Right atrium auricular region (tissue), 2 donors: ENCODE data around the gene NR2F1. TPM values are rescaled to one million over a fixed set of nuclear protein-coding genes. Genes with fewer than 3 reads are reported as not detected.
"Not testable (repeated sequence)": the region's sequence is repeated elsewhere in the genome, so short reads cannot be mapped to it uniquely, and the experiment has no call there.

ENCODE experiments used
- DNase-seq: peaks from one replicate; pipeline ENCODE4 v3.0.0-alpha.2; 2019; ENCODE audit warnings: low spot score
- H3K27ac ChIP-seq, 2 donors: fragments of 200-600 bp; sonication (generic); 1 replicate in 1 of 2; 2 replicates in 1 of 2; pipeline ENCODE4 v1.5.1; 2016 to 2019
- H3K27me3 ChIP-seq, 2 donors: fragments of 200-600 bp; sonication (generic); one replicate each; pipeline versions ENCODE4 v1.5.1 to v1.6.0; 2017 to 2019
- H3K36me3 ChIP-seq: fragments of 200-600 bp; sonication (generic); one replicate; pipeline ENCODE4 v1.5.1; 2016
- H3K4me1 ChIP-seq, 2 donors: fragments of 200-600 bp; sonication (generic); one replicate each; pipeline versions ENCODE4 v1.5.1 to v1.6.0; 2017 to 2019
- H3K4me3 ChIP-seq, 2 donors: fragments of 200-600 bp; sonication (generic); 1 replicate in 1 of 2; 2 replicates in 1 of 2; pipeline ENCODE4 v1.5.1; 2017 to 2019; ENCODE audit warnings: mild to moderate bottlenecking in 1 of 2, moderate library complexity in 1 of 2
- H3K9me3 ChIP-seq, 2 donors: fragments of 200-600 bp; sonication (generic); one replicate each; pipeline ENCODE4 v1.5.1; 2019
- CTCF ChIP-seq, 2 donors: fragments of 200-600 bp; sonication (generic); IDR thresholded peaks; one replicate each; pipeline ENCODE4 v1.5.1; 2019; ENCODE audit warnings: antibody characterized with exemption in 2 of 2
- total RNA-seq, 2 donors: library from RNA; depleted of rRNA; stranded (reverse); fragments of >200 nt; gene quantifications; one replicate each; pipeline ENCODE4 v1.1.0, GENCODE V29; 2016

The NR2F1 gene
- total RNA-seq: 10 to 100 TPM; 35.3 to 37.6 TPM

GRCh38 chr5:93582677-93583438 lies at the start of gene NR2F1:
Gene NR2F1 (plus strand): TSS chr5:93583222. CDS start chr5:93585024, 1,802 bp downstream.
- TF ChIP-seq CTCF (IDR thresholded peaks at IDR 0.05): peak; percentile 41 to 100
- Histone ChIP-seq H3K4me3 (peak within 1 kb of the TSS; percentile 66 to 72), H3K27ac (peak within 1 kb of the TSS; percentile 73 to 76), H3K9me3 (no peaks in the 10 kb centered on the region), H3K36me3 (no peaks in the 10 kb centered on the region), H3K4me1 (peaks cover 0 to 30% of the 10 kb centered on the region in 2 donors), H3K27me3 (no peaks in the 10 kb centered on the region)
- DNase-seq: peak; percentile 85

DNA sequence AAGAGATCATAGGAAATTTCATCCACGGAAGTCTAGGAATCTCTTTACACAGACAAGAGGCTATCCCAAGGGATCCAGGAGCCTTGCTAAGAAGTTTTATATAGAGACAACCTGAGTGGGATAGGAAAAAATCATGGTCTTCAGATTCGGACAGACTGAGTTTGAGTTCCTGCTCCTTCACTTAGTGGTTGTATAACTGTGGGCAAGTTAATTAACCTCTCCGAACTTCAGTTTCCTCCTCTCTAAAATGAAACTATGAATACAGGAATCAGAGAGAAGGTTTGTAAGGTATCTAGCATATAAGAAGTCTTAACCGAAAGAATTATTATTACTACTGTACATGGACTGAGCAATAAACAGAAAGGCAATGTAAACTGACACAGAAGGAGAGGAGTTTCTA lies 37.1 kb upstream of the NR2F1 start:
- H3K36me3 ChIP-seq: no peaks in the 10 kb centered on the region
- TF ChIP-seq CTCF (IDR thresholded peaks at IDR 0.05): no peak
- no peak overlapping the region for H3K27ac ChIP-seq
- H3K9me3 ChIP-seq: no peaks in the 10 kb centered on the region
- no peaks in the 10 kb centered on the region for H3K27me3 ChIP-seq
- no peaks in the 10 kb centered on the region for H3K4me1 ChIP-seq
- no peak overlapping the region for H3K4me3 ChIP-seq
- no peak for DNase-seq

GRCh38 chr5:93549594-93549993 lies 33.4 kb upstream of the NR2F1 start:
- DNase-seq, H3K27me3 ChIP-seq, H3K4me3 ChIP-seq, H3K27ac ChIP-seq, H3K9me3 ChIP-seq, H3K4me1 ChIP-seq, H3K36me3 ChIP-seq: not testable (repeated sequence)

DNA sequence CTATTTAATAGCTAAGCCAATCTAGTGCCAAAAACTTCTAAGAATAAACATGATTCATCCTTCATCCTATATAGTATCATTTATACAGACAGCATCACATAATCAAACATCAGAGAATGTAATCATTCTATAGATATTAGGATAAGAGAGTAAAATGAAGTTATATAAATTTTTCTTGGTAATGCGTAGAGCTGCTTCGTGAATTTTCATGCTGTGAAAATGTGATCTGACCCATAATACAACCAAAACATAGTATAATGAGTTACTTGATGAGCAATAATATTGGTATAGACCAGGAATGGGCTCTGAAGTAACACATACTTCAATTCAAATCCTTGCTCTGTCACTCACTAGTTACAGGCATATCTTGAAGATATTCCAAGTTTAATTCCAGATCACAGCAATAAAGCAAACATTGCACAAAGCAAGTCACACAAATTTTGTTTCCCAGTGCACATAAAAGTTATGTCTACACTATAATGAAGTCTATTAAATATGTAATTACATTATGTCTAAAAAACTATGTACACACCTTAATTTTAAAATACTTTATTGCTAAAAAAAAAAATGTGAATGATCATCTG lies 25.9 kb upstream of the NR2F1 start:
- TF ChIP-seq CTCF (IDR thresholded peaks at IDR 0.05): no peak
- no peaks in the 10 kb centered on the region for H3K4me1 ChIP-seq

GRCh38 chr5:93566091-93566490 lies 16.9 kb upstream of the NR2F1 start:
- no peak for TF ChIP-seq CTCF (IDR thresholded peaks at IDR 0.05)
- Histone ChIP-seq H3K4me3 (no peak overlapping the region), H3K36me3 (no peaks in the 10 kb centered on the region), H3K27ac (no peak overlapping the region), H3K27me3 (no peaks in the 10 kb centered on the region), H3K9me3 (no peaks in the 10 kb centered on the region), H3K4me1 (peaks cover 0 to 6% of the 10 kb centered on the region in 2 donors)
- DNase-seq: no peak

More for the DNA sequence above, 25.9 kb upstream of the NR2F1 start:
- DNase-seq: no peak
- Histone ChIP-seq H3K9me3 (no peaks in the 10 kb centered on the region), H3K27ac (no peak overlapping the region), H3K4me3 (no peak overlapping the region), H3K27me3 (no peaks in the 10 kb centered on the region), H3K36me3 (no peaks in the 10 kb centered on the region)

DNA sequence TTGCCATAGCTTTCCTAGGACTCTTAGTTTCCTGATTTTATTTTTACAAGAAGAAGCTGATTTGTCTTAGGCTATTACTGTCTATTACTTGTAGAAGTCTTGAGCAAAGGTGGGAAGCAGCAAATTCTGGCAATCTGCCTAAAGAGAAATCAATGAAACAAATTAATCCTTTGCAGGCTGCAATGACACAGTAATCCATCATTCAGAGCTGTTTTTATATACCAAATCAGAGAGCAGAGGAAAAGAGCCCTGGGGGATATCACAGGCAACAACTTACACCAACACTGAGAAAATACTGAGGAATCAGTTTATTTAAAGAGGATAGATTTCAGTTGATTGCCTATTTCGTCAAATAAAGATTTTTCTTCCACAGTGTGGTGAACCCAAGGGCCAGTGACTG lies 15.6 kb upstream of the NR2F1 start:
- no peaks in the 10 kb centered on the region for H3K27me3 ChIP-seq
- no peak for TF ChIP-seq CTCF (IDR thresholded peaks at IDR 0.05)
- peaks cover 0 to 13% of the 10 kb centered on the region in 2 donors for H3K4me1 ChIP-seq
- no peak overlapping the region for H3K27ac ChIP-seq
- H3K36me3 ChIP-seq: no peaks in the 10 kb centered on the region
- no peaks in the 10 kb centered on the region for H3K9me3 ChIP-seq
- no peak overlapping the region for H3K4me3 ChIP-seq
- no peak for DNase-seq
